HuH-7.5 (cell line): ENCODE results near the gene MOGAT3.
A peak's percentile ranks its signal among the peaks of the same experiment; 100 is the strongest.

Source experiments
- DNase-seq: peaks from one replicate; pipeline ENCODE4 v3.0.0; 2011; ENCODE audit warnings: low spot score

MOGAT3 gene, protein sequence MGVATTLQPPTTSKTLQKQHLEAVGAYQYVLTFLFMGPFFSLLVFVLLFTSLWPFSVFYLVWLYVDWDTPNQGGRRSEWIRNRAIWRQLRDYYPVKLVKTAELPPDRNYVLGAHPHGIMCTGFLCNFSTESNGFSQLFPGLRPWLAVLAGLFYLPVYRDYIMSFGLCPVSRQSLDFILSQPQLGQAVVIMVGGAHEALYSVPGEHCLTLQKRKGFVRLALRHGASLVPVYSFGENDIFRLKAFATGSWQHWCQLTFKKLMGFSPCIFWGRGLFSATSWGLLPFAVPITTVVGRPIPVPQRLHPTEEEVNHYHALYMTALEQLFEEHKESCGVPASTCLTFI

DNA sequence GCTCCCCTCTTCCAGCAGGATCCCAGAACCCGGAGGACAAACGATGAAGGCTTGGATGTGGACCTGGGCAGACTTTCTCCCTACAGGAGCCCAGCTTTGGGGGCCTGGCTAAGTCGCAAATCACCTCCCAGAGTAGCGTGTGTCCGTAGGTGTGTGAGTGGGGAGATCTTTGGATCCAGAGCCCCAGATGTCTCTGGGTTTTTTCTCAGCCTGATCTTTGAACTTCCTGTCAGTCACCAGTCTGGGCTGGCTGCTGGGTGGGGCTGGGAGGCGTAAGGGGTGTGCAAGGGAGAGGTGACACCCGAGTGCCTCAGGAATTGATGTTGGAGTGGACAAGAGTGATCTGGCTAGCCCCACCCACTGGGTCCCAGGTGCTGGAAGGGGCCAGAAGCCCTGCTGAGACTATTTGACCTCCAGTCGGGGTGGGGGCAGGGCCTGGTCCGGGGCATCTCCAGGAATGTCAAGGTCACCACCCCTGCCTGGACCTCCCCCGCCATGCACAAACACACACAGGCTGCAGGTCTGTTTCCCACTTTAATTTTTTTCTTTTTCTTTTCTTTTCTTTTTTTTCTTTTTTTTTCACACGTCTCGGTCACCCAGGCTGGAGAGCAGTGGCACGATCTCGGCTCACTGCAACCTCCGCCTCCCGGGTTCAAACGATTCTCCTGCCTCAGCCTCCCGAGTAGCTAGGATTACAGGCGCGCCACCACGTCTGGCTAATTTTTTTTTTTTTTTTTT, at the start of gene MOGAT3:
Gene MOGAT3 (minus strand): TSS at position 175 of the 738 bp plus-strand sequence. CDS start 182 bp downstream, outside the sequence.
- DNase-seq: peak; percentile 96

DNA sequence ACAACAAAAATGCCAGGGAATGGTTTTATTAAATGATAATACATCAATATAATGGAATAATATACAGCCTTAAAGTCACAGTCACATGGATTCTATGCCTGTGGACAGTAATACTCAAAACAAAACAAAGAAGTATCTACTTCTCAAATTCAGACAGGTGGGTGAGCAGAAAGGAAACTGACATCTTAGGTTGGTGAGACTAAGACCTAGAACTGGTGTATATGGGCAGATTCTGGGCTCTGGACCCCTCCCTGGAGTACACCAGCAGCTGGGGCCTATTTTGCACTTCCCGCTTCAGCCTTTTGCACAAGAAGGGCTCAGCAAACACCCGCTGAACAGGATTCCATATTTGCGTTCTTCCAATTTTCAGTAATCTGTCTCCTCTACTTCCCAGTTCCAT, 49.5 kb upstream of the MOGAT3 start:
- DNase-seq: no peak

DNA sequence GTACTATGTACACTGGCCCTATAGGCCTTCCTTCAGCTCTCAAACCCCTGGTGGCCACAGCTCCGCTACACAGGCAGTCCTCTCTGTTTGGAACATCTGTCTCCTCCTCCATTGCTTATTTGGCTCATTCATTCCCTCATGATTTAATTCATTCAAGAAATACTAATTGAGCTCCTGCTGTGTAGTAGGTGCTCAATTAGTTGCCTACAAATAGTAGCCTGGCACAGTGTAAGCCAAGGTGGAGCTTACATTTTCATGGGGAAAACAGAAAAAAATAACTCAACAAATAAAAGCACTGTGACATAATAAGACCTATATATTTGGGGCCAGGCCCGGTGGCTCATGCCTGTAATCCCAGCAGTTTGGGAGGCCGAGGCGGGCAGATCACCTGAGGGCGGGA, 47.4 kb upstream of the MOGAT3 start:
- no peak for DNase-seq

DNA sequence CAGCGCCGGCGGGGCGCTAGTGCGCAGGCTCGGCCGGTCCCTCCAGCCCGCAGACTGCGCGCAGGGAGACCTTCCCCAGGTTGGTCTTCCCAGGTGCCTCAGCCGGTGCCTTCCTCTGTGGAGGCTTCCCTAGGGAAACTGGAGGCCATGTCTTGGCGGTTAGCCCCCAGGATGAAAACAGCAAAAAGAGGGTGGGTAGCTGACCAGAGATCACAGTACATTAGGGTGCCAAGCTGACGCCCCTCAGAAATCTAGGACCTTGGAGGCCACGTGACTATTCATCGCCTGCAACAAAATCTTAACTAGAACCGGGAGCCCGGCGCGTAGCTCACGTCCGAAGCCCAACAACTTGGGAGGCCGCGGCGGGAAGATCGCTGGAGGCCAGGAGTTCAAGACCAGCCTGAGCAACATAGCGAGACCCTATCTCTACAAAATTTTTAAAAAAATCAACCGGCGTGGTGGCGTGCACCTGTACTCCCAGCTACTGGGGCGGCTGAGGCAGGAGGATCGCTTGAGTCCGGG, 44.4 kb upstream of the MOGAT3 start:
- peak; percentile 93 for DNase-seq

DNA sequence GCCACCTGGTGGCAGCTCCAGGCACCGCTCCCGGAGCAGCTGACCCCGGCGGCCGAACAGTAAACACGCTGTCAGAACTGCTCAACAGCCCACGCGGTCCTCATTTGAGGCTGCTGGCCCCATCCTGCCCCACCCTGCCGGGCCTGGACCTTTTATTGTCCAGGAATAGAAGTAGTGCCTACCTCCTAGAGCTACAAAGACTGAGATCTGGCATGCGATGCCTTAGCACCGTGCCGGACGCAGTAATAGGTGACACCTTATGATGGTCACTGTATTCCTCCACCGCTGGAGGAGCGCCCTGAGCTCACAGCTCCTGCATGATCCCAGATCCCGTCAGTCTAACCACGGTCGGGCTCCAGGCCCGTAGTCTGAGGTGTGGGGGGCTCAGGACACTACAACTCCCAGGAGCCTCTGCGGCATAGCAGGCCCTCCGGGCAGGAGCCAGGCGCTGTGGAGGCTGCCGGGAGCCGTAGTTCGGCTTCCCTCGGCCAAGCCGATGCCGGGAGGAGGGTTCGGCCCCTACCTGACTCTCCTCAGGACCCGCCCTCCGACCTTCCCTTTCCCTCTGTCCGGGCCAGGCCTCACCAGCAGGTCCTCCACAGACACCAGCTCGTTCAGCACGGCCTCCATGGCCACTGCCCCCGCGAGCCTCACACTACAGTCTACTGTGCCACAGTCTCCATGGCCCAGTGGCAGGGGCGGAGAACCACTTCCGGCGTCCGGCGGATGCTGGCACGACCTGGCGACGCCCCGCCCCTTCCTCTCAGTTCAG, 43.7 kb upstream of the MOGAT3 start, which contains the start of gene FIS1:
Gene FIS1 (minus strand): TSS at position 707 of the 772 bp plus-strand sequence. CDS start 77 bp downstream, at position 630.
- DNase-seq: peak; percentile 90

DNA sequence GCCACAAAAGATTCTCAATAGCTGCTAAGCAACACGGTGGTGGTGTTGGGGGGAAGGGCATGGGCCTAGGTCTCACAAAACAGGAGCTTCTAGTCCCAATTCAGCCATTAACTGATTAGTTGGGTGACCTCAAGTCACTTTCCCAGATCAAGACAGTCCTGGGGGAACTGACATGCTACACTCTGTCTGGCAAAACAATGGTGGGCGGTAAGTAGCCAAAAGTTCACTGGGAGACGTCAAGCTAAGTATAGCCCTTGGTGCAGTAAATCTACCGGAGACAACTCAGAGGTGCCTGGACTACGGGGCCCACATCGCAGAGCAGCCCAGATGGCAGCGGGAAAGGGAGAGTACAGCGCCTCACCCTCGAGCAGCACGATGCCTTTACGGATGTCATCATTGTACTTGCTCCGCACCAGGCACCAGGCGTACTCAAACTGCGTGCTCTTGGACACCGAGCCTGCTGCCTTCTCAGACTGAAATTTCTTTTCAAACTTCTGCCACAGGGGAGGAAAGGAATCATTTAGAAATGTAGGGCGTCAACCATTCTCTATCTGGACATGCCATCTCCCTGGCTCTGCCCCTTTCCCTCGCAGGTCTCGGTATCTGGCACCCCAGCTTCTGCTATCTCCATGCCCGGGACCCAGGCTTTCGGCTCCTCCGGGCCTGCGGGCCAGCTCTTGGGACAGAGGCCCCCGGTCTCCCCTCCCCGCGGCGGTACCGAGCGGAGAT, 43.0 kb upstream of the MOGAT3 start:
- DNase-seq: peak; percentile 91

DNA sequence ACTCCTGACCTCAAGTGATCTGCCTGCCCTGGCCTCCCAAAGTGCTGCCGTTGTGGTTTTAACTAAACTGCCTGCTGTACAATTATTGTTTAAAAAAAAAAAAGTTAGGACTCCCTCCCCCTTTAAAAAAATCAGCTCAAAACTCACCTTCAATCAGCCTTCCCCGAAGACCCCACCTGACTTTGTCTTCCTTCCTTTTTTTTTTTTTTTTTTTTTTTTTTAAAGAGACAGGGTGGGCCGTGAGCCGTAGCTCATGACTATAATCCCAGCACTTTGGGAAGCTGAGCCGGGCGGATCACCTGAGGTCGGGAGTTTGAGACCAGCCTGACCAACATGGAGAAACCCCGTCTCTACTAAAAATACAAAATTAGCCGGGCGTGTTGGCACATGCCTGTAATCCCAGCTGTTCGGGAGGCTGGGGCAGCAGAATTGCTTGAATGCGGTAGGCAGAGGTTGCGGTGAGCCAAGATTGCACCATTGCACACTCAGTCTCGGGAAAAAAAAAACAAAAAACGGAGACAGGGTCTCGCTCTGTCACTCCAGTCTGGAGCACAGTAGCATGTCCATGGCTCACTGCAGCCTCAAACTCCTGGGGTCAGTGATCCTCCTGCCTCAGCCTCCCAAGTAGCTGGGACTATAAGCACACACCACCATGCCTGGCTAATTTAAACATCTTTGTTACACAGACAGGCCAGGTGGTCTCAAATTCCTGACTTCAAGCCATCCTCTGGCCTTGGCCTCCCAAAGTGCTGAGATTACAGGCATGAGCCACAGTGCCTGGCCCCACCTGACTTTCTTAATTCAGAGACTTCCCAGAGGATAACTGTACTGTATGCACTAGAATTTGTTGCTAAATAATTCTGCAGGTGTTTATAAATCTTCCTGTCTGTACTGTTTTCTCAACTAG, 40.9 kb upstream of the MOGAT3 start:
- no peak for DNase-seq

DNA sequence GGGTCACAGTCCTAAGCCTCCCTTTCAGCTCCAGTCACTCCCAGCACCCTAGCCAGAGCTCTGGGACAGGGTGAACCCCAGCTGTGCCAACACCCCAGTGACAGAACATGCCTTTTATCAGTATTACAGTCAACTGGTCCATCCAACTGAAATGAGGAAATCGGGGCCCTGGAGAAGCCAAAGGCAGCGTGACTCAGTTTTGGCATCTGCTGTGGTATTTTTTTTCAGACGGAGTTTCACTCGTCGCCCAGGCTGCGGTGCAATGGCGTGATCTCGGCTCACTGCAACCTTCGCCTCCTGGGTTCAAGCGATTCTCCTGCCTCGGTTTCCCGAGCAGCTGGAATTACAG, 40.2 kb upstream of the MOGAT3 start:
- DNase-seq: no peak

DNA sequence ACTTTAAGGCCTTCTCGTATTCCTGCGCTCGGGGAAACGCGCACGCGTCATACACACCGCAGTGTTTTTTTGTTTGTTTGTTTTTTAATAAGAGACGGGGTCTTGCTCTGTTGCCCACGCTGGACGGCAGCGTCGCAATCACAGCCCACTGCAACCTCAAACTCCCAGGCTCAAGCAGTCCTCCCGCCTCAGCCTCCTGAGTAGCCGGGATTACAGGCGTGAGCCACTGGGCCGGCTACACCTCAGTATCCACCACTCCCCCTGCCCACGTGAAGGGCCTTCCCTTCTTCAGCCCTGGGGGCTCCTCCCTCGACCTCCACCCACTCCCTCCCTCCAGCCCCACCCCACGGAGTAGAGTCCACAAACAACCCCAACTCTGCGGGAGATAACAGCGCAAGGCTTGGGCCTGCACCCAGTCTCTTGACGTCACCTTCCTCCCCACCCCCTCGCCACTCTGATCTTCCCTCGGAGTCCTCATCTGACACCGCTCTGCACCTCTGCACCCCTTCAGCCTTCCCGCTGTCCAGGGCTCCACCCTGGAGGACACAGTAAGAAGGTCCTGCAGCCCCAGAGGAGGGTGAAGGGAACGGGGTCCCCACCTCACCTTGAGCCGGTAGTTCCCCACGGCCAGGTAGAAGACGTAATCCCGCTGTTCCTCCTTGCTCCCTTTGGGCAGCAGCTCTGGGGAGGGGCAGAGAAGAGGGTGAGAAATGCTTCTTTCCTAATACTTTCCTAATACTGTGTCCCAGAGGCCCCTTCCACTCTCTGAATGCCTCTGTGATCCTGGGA, 39.6 kb upstream of the MOGAT3 start:
- DNase-seq: no peak

DNA sequence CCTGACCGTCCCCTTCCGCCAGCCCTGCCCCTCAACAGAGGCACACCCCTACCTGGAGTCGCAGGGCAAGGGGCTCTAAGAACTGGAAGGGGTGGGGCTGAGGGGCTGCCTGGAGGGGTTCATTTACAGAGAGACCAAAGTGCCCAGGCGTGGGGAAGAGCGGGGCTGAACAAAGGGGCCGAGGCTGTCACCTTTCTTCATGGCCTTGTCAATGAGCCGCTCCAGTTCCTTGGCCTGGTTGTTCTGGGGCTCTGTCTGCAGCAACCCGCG, 39.0 kb upstream of the MOGAT3 start:
- no peak for DNase-seq

DNA sequence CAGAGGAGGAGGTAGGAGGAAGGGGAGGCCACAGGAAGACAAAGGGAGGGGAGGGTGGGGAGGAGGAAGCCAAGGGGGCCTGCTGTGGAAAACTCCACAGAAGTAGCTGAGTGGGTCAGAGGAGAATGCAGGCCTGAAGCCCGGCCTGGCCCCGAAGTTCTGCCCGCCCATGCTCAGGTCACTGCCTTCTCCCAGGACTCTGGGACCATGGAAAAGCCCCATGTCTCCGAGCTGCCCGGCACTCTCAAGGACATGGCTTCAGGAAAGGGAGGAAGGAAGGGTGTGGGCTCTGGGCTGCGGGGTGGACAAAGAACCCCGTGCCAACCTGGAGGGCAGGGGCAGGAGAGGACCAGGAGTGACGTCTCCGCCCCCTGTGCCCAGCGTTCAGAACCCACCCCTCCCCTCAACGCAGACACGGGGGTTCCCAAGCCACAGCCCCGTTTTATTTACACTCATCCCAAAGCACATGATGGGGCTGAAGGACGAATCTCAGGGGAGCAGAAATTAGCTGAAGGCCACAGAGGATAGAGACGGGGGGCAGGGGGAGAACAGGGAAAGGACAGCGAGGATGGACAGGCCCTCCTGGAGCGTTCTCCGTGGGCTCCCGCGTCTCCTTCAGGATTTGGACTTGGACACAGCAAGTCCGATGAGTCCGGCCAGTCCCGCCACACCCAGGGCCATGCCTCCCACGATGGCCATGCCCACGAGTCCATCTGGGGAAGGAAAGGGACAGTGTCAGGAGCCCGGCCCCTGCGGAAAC, 38.5 kb upstream of the MOGAT3 start:
- no peak for DNase-seq

DNA sequence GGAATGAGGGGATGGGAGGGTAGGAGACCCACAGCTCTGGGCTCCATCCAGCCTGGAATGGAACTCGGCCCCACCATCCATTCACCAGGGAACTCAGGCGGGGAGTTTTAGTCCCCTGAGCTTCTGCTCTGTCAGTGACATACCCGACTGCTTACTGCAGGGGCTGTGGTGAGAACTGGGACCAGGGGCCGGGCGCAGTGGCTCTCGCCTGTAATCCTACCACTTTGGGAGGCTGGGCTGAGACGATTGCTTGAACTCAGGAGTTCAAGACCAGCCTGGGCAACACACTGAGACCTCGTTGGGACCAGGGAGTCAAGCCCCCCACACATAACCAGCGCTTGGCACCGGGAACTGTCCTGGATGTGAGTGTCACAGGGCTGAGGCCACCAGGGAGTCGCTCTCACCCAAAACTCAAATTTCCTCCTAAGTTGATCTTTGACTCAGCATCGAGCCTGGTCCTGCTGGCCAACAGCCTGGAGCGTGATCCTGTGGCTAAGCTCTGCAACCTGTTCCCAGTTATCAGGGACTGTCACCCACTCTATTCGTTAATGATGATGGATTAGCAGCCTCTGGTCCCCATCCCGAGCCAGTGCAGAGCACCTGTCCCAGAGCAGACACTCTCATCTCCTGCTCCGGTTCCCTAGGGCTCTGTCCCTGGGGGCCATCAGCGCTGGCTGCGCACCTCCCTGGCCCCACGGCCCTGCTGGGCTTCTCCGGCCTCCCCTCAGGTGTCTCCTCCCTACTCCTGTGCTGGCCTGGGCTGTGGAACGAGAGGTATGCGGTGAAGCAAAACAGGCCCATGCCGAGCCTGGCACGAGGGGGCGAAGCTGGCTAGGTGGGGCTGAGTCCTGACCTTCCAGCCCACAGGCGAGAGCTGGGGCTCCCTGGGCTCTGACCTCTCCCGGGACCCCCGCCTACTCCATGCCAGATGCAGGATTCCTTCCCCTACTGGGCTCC, 37.7 kb upstream of the MOGAT3 start:
- no peak for DNase-seq

DNA sequence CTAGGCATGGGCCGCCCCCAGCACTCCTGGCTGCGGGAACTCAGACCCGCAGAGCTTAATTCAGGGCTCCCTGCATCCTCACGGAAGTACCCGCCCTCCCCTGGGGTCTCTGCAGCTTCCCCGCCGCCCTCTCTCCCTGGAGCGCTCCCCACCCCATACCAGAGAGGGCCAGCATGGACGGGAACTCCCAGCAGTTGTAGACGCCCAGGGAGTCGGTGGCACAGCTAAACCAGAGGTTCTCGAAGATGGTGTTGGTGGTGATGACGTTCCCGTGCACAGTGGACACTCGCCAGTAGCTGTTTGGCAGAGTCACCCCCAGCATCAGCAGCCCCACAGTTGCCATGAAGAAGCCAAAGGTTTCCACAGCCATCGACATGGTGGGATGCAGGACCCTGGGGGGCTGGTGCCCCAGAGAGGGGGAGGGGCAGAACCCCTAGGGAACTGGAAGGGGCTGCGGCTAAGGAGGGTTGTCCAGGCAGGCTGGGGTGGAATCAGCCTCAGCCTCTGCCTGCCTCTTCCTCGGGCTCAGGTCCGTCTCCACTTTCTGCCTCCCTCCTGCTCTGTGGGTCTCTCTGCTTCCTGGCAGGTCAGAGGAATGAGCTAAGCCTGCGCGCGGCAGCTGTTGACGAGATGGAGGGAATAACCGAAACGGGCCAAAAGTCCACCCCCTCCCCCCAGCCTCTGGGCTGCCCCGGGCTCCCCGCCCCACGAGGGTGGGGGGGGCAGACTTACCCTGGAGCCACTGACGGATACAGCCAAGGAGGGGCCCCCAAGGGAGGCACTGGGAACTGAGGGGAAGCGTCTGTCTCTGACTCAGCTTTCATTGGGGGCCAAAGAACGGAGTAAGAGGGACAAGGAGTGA, 36.6 kb upstream of the MOGAT3 start, which contains the start of gene CLDN15:
Gene CLDN15 (minus strand): TSS at position 597 of the 862 bp plus-strand sequence. CDS start 221 bp downstream, at position 376.
- DNase-seq: no peak

DNA sequence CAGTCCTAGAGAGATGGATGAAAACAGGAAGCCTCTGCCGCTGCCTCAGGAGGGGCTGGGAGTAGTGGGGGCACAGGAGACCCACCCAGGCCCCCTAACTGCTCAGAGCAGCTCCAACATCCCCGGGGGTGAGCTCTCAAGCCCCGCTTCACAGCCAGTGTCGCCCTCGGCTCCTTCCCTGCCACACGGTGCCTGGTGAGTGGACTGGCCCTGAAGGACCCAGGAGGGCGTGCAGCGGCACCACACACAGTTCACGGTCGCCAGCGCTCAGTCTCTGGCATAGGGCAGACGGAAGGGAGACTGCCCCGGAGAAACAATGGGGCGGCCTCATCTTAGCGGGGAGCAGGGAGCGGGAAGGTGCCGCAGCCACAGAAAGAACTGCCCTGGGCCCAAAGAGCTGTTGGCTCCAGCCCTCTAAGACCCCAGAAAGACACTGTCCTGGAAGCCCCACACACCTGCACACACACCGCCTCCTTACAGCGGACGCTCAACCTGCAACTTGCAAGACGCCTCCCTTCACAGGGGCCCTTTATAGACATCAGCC, 35.5 kb upstream of the MOGAT3 start:
- DNase-seq: no peak

DNA sequence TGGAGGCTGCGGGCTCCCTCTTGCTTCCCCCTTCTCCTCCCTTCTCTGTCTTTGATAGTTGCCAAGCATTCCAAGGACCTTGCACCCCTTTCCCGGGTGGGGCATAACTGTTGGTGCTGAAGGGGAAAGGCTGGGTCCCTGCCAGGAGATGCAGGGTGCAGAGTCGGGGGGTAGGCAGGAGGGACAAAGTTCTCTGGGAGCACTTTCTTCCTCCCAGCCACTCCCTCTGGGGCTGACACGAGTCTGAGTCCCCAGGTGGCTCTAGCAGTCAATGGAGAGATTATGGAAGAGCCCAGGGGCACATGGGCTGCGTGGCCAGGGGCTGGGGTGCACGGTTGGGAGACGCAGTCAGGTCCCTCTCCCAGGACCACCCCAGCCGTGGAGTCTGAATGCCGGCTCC, 34.7 kb upstream of the MOGAT3 start:
- DNase-seq: no peak

DNA sequence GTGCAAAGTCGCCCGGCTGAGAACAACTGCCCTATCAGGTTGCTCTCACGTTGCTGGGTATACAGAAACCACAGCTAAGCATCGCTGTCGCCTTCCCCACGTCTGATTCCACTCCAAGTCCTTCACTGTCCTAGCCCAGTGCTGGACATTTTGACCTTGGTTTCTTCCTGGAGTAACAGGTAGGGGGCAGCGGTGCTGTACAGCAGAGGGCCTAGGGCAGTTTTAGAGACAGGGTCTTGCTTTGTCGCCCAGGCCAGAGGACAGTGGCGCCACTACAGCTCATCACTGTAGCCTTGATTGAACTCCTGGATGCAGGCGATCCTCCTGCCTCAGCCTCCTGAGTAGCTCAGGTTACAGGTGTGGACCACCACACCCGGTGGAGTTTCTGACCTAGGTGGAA, 34.2 kb upstream of the MOGAT3 start:
- DNase-seq: no peak

DNA sequence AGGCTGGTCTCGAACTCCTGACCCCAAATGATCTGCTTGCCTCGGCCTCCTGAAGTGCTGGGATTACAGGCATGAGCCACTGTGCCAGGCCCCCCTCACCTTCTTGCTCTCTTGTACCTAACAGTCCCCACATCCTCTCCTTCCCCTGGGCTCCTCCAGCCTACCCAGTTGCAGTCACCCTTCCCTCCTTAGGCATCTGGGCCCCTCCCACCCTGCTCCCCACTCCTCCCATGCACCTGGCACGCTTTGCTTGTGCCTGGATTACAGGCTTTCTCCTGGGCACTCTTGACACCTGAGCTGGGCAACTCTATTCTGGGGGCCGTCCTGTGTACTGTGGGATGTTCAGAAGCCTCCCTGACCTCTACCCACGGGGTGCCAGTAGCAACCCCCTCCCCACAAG, 33.8 kb upstream of the MOGAT3 start:
- DNase-seq: no peak
